AG04449 (cell line): ENCODE measurements around the gene C11orf71.

Experiments
- CTCF ChIA-PET: fragments of 350-600 bp; formaldehyde crosslinking; extraction: SDS; loops from one replicate; lab custom pipeline; 2021; ENCODE audit warnings: antibody characterized with exemption; lab: Yijun Ruan, JAX
- POLR2A ChIA-PET: fragments of 400-600, 350-600 bp; formaldehyde crosslinking; extraction: SDS; loops from one replicate; lab custom pipeline; 2020; ENCODE audit warnings: antibody characterized with exemption, inconsistent platforms; lab: Yijun Ruan, JAX
- DNase-seq: peaks from one replicate; pipeline ENCODE4 v3.0.0-alpha.2; 2010; ENCODE audit warnings: low read depth, low spot score
- H3K4me3 ChIP-seq: 2 replicates; pipeline ENCODE4 v1.5.1; 2011; ENCODE audit warnings: low read depth, mild to moderate bottlenecking, control low read depth, low read length
- CTCF ChIP-seq: IDR thresholded peaks from one replicate; pipeline ENCODE4 v1.5.1; 2011; ENCODE audit warnings: mild to moderate bottlenecking, moderate library complexity, low read length, control low read depth, inconsistent platforms; ENCODE audit not compliant: insufficient read depth; ENCODE audit errors: missing control alignments

The C11orf71 gene

GRCh38 chr11:114368918-114369680 lies 31.2 kb downstream of the C11orf71 start:
- DNase-seq: no peak
- POLR2A ChIA-PET: no interaction called here
- CTCF ChIA-PET: interaction anchor here (1.0 to 1.3 kb wide), 2 partner anchors 13 to 29 kb away, joined by 3 read pairs; no protein-coding TSS in a partner anchor

GRCh38 chr11:114367244-114367957 lies 32.9 kb downstream of the C11orf71 start:
- CTCF ChIA-PET: interaction anchor here (0.7 to 1.5 kb wide), 8 partner anchors 8 to 28 kb away, joined by 3 to 8 read pairs (median 3); no protein-coding TSS in a partner anchor

More at GRCh38 chr11:114368918-114369680, 31.2 kb downstream of the C11orf71 start:
- TF ChIP-seq CTCF: no peak
- no peak overlapping the region for H3K4me3 ChIP-seq

GRCh38 chr11:114366331-114367243 lies 33.7 kb downstream of the C11orf71 start:
- 0 out of 2 replicates have a peak overlapping the region, but pooled peaks have one; percentile 2 for H3K4me3 ChIP-seq
- ChIA-PET POLR2A (interaction anchor here (0.8 to 2.2 kb wide), 4 partner anchors 10 to 71 kb away, joined by 3 to 8 read pairs (median 4); no protein-coding TSS in a partner anchor), CTCF (interaction anchor here (0.7 to 1.5 kb wide), 3 partner anchors 15 to 29 kb away, joined by 3 to 8 read pairs (median 3); no protein-coding TSS in a partner anchor)
- TF ChIP-seq CTCF: no peak
- DNase-seq: peak; percentile 70

More at GRCh38 chr11:114367244-114367957, 32.9 kb downstream of the C11orf71 start:
- POLR2A ChIA-PET: interaction anchor here (0.8 to 2.2 kb wide), 4 partner anchors 9 to 72 kb away, joined by 3 to 8 read pairs (median 4); no protein-coding TSS in a partner anchor
- no peak for DNase-seq
- TF ChIP-seq CTCF: no peak
- 0 out of 2 replicates have a peak overlapping the region, but pooled peaks have one; percentile 2 for H3K4me3 ChIP-seq

- no peak for DNase-seq
- no peak for TF ChIP-seq CTCF
- POLR2A ChIA-PET: no interaction called here
- no peak overlapping the region for H3K4me3 ChIP-seq
- CTCF ChIA-PET: interaction anchor here (0.8 to 3.3 kb wide), 3 partner anchors 15 to 23 kb away, joined by 3 to 19 read pairs (median 3); no protein-coding TSS in a partner anchor
Observed at GRCh38 chr11:114362958-114363357, 37.4 kb downstream of the C11orf71 start.

GRCh38 chr11:114362326-114362725 lies 38.0 kb downstream of the C11orf71 start:
- no peak overlapping the region for H3K4me3 ChIP-seq
- TF ChIP-seq CTCF: no peak
- ChIA-PET POLR2A (no interaction called here), CTCF (interaction anchor here (0.8 to 3.3 kb wide), 2 partner anchors 14 to 16 kb away, joined by 4 to 19 read pairs; no protein-coding TSS in a partner anchor)
- DNase-seq: no peak
